LNCAP (cell line): ENCODE data around the gene CCP110.

Experiments used
- CTCF ChIP-seq: fragments of 450-650 bp; IDR thresholded peaks from 2 replicates; pipeline ENCODE4 v1.5.1; 2017; ENCODE audit warnings: mild to moderate bottlenecking

CCP110 gene

GRCh38 chr16:19484096-19484495 lies 39.6 kb upstream of the CCP110 start:
- TF ChIP-seq CTCF: no peak

DNA sequence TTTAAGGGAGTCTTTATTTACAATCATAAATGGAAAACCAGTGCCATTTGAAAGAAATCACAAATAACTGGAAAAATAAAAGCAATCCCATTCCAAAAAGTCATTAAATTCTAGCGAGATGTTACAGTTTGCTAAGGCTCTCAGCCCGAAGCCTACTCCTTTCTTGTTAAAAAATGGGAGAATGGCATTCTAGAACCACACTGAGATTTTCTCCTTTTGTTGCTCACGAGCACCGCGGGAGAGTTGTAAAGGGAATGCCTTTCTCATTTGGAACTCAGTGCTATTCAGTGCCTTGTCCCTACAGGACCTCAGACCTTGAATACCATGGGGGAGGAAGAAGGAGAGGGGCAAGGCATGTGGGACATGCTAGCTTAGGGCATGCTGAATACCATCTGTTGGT lies 38.1 kb upstream of the CCP110 start:
- TF ChIP-seq CTCF: no peak

DNA sequence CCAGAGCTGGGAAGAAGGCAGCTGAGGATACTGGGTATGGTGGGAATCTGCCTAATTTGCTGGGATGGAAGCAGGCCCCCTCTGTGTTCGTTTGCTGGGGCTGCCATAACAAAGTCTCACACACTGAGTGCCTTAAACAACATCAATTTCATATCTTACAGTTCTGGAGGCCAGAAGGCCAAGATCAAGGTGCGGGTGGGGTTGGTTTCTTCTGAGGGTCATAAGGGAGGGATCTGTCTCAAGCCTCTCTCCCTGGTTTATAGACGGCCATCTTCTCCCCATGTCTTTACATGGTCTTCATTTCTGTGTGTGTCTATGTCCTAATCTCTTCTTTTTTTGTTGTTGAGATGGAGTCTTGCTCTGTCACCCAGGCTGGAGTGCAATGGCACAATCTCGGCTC lies 37.7 kb upstream of the CCP110 start:
- no peak for TF ChIP-seq CTCF

GRCh38 chr16:19486750-19487325 lies 36.9 kb upstream of the CCP110 start:
- no peak for TF ChIP-seq CTCF

DNA sequence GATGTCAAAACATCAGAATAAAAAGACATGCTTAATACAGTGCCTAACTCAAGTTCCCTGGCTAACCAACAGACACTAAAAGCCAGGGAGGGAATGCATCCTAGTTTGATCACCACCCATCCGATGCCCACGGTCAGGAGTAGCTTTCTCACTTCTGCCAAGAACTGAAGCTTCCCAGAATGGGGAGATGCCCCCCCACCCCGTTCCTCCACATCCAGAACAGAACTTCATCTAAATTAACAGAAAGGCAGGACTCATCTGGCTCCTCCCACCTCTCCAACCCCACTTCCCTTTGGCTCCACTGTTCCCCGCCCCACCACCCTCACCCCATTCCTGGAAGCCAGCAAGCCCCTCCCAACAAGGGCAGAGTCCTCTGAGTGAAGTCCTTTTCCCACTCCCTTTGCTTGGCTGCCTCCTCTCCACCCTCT lies 35.5 kb upstream of the CCP110 start:
- TF ChIP-seq CTCF: no peak

GRCh38 chr16:19490619-19491018 lies 33.1 kb upstream of the CCP110 start:
- no peak for TF ChIP-seq CTCF

DNA sequence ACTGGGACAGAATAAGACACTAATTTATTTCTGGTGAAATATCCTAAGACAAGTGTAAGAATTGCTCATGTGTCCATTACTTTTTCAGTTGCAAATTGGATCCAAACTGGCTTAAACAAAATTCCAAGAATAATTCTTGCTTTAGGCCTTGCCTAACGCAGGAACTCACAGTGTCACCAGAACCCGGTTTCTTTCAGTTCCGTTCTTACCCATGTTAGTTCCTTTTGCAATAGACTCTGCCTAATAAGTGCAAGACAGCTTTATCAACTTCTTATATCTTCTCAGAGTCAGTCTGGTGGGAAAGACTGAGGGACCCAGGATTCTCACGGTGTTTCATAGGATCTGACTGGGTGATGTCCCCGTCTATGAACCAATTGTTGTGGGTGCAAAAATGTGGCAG lies 26.6 kb upstream of the CCP110 start:
- TF ChIP-seq CTCF: no peak

GRCh38 chr16:19499006-19499405 lies 24.7 kb upstream of the CCP110 start:
- TF ChIP-seq CTCF: no peak
